ENCODE data around the gene ALDH1B1.

ALDH1B1 gene

DNA sequence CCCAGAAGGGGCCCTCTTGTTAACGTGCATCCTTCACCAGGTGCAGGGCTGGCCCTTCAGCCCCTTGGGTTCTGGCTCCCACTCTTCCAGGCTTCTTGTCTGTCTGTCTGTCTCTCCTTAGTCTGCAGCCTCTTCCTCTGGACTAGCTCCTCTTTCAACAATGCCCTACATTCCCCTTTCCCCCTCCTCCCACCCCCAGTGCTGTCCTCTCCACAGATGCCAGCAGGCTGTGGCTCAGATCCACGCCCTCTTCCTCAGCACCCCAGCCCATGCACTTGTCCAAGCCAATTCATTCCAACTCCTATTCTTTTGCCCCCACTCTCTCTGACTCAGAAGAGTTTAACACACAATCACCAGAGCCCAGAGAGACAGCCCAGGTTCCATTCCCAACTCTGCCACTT is 45.2 kb upstream of the ALDH1B1 start:
- TF ChIP-seq, protein P1, sequence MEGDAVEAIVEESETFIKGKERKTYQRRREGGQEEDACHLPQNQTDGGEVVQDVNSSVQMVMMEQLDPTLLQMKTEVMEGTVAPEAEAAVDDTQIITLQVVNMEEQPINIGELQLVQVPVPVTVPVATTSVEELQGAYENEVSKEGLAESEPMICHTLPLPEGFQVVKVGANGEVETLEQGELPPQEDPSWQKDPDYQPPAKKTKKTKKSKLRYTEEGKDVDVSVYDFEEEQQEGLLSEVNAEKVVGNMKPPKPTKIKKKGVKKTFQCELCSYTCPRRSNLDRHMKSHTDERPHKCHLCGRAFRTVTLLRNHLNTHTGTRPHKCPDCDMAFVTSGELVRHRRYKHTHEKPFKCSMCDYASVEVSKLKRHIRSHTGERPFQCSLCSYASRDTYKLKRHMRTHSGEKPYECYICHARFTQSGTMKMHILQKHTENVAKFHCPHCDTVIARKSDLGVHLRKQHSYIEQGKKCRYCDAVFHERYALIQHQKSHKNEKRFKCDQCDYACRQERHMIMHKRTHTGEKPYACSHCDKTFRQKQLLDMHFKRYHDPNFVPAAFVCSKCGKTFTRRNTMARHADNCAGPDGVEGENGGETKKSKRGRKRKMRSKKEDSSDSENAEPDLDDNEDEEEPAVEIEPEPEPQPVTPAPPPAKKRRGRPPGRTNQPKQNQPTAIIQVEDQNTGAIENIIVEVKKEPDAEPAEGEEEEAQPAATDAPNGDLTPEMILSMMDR (IDR thresholded peaks at IDR 0.05; ENCODE audit: low read depth, low read length), result no peak
- DNase-seq (ENCODE audit: extremely low read depth, low read depth), result no peak

DNA sequence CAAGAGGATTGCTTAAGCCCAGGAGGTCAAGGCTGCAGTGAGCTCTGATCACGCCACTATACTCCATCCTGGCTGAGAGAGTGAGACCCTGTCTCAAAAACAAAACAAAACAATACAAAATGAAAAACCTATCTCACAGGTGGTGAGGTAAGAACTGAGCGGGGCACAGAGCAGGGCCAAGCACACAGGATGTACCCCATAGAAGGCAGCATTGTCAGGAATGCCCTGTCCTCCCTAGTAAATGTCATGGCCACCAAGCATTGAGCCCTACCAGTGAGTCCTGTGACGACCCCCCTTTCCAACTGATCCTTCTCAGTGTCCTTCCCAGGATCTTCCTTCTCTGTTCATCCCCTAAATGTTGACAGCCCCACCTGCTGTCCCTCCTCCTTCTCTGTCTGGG is 44.6 kb upstream of the ALDH1B1 start:
- TF ChIP-seq, protein P1 (IDR thresholded peaks at IDR 0.05; ENCODE audit: low read depth, low read length), result no peak
- no peak for DNase-seq (ENCODE audit: extremely low read depth, low read depth)

DNA sequence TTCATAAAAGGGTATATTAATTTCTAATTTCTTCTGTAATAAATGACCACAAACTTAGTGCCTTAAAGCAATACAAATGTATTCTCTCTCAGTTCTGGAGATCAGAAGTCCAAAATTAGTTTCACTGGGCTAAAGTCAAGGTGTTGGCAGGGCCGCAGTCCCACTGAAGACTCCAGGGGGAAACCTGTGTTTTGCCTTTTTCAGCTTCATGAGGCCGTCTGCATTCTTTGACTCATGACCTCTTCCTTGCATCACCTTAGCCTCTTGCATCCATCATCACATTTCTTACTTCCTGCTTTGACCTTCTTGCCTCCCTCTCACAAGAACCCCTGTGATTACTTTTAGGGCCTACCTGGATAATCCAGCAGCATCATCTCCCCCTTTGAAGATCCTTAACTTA is 42.0 kb upstream of the ALDH1B1 start:
- TF ChIP-seq, protein P1 (IDR thresholded peaks at IDR 0.05; ENCODE audit: low read depth, low read length), result no peak
- no peak for DNase-seq (ENCODE audit: extremely low read depth, low read depth)

DNA sequence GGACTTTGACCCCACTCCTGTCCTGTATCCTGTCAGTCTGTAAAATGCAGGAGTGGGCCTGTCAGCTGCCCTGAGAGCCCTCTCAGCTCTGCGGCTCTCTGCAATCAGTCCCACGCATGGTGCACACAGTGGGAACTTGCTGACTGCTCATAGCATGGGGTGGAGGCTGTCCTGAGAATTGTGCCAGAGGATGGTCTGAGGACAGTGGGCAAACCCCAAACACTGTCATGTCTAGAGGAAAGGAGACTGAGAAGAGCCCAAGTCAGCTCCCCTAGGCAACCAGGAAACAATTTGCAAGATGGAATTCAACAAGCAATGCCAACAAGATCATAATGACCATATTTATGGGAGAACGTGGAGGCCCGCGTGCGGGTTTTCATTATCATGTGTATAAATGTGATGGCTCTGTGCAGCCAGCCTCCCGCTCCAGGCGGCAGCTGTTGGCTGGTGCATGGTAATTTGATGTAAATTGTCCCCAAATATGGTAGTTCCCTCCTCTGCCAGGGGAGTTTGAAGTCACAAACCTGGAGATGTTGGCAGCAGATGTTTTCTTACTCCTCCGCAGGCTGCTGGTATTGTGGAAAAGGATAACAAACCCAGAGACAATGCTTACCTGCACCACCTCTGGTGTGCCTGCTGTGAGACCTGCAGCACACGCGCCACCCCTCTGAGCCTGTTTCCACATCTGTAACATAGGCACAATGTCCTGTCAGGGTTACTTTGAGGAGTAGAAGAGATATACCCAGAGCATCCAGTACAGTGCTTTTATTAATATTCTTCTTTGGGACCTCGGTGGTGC is 39.8 kb upstream of the ALDH1B1 start:
- TF ChIP-seq, protein P1 (IDR thresholded peaks at IDR 0.05; ENCODE audit: low read depth, low read length), result no peak

GRCh38 chr9:38355115-38355514 is 37.4 kb upstream of the ALDH1B1 start:
- DNase-seq (ENCODE audit: extremely low read depth, low read depth), result no peak
- TF ChIP-seq, protein P1 (IDR thresholded peaks at IDR 0.05; ENCODE audit: low read depth, low read length), result no peak

More for the DNA sequence above, 39.8 kb upstream of the ALDH1B1 start:
- no peak for DNase-seq (ENCODE audit: extremely low read depth, low read depth)

GRCh38 chr9:38355517-38356120 is 36.9 kb upstream of the ALDH1B1 start:
- TF ChIP-seq, protein P1 (IDR thresholded peaks at IDR 0.05; ENCODE audit: low read depth, low read length), result no peak
- DNase-seq (ENCODE audit: extremely low read depth, low read depth), result no peak

DNA sequence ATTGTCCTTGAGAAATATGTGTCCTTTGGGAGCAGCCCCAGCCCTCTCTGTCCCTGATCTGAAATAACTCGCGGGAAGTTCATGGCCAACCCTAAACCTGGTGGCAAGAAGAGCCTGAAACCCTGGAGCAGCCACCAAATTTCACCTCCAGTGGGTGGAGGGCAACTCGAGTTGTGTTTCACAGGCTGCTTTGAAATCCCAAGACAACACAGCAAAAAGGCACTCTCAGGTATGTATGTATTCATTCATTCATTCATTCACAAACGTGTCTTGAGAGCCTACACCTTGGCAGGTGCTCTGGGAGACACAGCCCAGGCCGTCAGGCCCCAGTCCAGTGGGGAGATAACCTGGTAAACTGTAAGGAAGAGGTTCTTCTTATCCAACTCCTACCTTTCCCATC is 35.7 kb upstream of the ALDH1B1 start:
- TF ChIP-seq, protein P1 (IDR thresholded peaks at IDR 0.05; ENCODE audit: low read depth, low read length), result no peak
- DNase-seq (ENCODE audit: extremely low read depth, low read depth), result no peak
